HK-2 (cell line): Measurements from ENCODE around the gene CXCL8.
"Not testable (repeated sequence)": the region's sequence is repeated elsewhere in the genome, so short reads cannot be mapped to it uniquely, and the experiment has no call there.

Experiments used
- DNase-seq: peaks from one replicate; pipeline ENCODE4 v3.0.0-alpha.2; 2018; ENCODE audit not compliant: unreplicated experiment

Gene CXCL8

GRCh38 chr4:73743281-73743680, 2.9 kb downstream of the CXCL8 start:
- DNase-seq: no peak

- no peak for DNase-seq
These were observed 3.4 kb downstream of the CXCL8 start for GRCh38 chr4:73743795-73744194.

DNA sequence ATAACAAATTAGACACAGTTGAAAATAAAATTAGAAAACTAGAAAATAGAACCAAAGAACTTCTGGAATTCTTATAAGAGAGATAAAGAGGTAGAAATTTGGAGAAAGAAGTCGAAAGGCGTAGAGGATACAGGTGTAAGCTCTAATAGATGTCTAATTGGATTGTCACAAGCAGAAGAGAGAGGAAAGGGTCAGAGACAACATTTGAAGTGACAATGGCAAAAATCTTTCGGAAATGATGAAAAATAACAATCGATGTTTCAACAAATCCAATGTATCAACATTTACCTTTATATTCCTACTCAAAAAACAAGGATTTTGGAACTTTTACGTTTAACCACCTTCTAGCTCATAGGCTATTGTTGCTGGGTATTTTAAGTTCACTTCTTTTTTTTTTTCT, 3.8 kb downstream of the CXCL8 start:
- no peak for DNase-seq

GRCh38 chr4:73750730-73751129, 10.4 kb downstream of the CXCL8 start:
- DNase-seq: no peak

- DNase-seq: no peak
These were observed 10.8 kb downstream of the CXCL8 start for GRCh38 chr4:73751166-73751565.

- no peak for DNase-seq
These were observed 11.5 kb downstream of the CXCL8 start for GRCh38 chr4:73751830-73752229.

- no peak for DNase-seq
These were observed 12.1 kb downstream of the CXCL8 start for GRCh38 chr4:73752424-73752823.

DNA sequence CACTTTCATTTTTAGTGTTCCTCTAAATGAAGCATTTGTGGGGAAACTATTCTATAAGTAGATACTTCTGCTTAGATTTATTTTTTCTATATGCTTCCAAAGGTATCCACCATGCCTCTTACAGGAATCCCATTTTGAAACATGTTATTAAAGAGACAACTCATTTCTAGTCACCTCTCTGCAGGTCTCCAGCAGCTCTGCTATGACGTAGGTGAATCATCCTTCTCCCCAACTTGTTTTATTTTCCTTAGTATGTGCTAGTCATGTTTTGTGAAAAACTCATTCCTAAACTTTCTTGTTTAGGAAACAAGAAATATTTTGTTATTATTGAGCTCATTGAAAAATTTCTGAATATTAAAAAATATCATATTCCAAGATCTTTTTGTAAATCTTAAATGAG, 12.8 kb downstream of the CXCL8 start:
- no peak for DNase-seq

DNA sequence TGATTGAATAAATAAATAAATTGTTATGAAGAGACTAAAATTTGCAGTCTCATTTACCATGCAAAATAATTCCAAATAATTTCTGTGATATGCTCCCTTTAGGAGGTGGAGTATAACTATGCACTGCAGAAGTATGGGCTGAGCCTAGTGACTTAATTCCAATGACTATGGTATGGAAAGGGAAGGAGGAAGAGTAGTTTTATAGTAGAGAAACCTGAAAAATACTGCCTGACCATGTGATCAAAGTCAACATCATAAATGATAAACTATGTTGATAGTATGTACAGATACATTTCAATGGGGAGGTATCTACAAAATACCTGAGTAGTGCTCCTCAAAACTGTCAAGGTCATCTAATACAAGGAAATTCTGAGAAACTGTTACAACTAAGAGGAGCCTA, 14.6 kb downstream of the CXCL8 start:
- DNase-seq: no peak

GRCh38 chr4:73759357-73759756, 19.0 kb downstream of the CXCL8 start:
- DNase-seq: no peak

DNA sequence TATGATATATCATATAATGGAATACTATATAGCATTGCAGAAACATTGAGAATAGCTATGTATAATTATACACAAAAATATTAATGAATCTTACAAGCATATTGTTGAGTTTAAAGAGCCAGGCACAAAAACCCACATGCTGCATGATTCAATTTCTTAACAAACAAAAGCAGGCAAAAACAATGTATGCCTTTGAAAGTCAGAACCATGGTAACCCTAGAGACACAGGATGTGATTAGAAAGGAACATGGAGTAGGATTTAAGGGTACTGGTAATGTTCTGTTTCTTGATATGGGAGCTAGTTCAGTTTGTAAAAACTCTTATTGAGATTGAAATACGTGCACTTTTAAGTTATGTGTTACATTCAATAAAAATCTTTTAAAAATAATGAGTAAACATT, 21.5 kb downstream of the CXCL8 start:
- no peak for DNase-seq

- DNase-seq: no peak
These were observed 22.0 kb downstream of the CXCL8 start for GRCh38 chr4:73762409-73762808.

DNA sequence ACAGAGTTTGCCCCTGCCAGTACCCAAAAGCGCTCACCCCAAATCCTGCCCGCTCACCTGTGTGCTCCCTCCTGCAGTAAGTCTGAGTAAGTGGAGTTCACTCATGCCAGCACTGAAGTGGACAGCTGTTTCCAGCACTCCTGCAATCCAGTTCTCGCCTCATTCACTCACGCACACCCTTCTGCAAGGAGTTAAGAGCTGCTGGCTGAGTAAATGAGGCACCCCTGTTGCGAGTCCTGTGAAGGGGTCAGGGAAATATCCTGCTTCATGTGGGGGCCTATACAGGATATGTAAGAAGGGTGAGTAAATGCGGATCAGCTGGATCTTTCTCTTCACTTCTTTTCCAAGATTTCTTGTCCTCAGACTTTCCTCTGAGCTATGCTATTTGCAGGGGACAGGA, 23.5 kb downstream of the CXCL8 start:
- no peak for DNase-seq

DNA sequence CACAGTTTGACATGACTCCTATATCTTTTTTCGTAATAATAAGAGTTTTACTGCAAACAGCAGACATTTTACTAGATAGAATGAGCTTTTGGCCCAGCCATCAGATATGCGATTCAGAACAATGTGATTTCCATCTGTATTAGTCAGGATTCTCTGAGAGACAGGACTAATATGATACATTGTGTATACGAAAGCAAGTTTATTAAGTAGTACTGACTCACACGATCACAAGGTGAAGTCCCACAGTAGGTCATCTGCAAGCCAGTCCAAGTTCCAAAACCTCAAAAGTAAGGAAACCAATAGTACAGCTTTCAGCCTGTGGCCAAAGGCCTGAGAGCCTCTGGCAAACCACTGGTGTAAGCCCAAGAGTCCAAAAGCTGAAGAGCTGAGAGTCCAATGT, 24.1 kb downstream of the CXCL8 start:
- DNase-seq: no peak

DNA sequence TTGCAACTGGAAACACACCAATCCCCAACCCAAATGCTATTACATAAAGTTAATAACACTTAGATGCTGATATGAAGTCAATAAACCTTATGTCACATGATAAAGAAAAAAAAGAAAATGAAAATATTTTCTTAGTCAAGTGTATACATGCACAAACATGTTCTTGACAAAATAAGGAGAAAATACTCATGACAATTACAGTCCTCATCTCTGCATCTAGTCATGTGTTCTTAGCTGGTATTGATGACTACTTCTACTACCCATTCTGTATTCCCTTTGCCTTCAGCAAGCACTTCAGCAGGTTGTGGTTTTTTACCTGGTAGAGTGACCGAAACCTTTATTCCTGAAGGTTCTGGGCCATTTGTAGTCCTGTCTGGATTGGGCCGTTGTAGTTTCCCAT, 24.9 kb downstream of the CXCL8 start:
- DNase-seq: no peak

GRCh38 chr4:73770917-73771316, 30.5 kb downstream of the CXCL8 start:
- DNase-seq: no peak

DNA sequence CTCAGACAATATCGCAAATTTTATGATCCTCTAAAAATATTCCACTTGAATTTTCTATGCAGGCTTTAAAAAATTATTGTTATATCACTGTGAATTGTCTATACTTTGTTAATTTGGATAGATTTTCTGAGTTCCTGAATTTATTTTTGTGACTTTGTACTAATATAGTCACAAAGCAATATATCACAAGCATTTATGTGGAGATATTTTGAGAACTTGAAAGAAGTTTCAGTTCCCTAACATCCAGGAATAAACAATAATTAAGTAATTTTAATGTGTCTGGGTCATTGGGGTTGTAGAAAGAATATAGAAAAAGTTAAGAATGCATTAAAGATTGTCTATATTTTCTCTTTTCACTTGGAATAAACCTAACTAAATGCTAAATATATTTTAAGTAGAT, 32.0 kb downstream of the CXCL8 start:
- DNase-seq: no peak

DNA sequence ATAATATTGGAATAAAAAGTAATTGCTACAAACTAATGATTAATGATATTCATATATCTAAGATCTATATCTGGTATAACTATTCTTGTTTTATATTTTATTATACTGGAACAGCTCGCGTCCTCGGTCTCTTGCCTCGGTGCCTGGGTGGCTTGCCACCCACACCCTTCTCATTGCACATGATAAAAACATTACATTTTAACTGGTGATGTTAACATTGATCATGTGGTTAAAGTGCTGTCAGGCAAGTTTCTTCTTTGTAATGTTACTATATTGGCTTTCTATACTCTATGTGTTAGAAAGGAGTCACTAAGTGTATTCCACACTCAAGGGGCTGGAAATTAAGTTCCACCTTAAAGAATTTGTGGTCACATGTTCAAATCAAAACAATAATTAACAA, 34.0 kb downstream of the CXCL8 start:
- not testable (repeated sequence) for DNase-seq

- DNase-seq: no peak
These were observed 36.0 kb downstream of the CXCL8 start for GRCh38 chr4:73776321-73776729.

- DNase-seq: no peak
These were observed 37.2 kb downstream of the CXCL8 start for GRCh38 chr4:73777612-73778011.

GRCh38 chr4:73780243-73780642, 39.9 kb downstream of the CXCL8 start:
- DNase-seq: no peak

- no peak for DNase-seq
These were observed 40.5 kb downstream of the CXCL8 start for GRCh38 chr4:73780834-73781233.

DNA sequence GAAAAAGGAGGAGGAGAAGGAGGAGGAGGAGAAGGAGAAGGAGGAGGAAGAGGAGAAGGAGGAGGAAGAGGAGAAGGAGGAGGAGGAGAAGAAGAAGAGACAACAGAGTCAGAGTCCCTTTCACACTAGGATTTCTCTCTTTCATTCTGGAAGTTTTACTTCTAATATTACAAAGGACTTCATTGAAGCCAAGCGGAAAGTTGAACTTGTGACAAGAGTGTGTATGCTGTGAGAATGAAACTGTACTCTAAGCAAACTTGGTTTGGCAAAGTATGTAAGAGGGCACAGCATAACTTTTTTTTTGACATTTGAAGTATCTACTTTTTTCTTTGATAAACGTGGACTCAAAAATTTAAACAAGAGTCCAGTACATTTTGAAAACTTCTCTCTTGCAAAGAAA, 48.0 kb downstream of the CXCL8 start:
- no peak for DNase-seq
